ENCODE data around the gene ZNF425.
"Not testable (repeated sequence)": the region's sequence is repeated elsewhere in the genome, so short reads cannot be mapped to it uniquely, and the experiment has no call there.

Gene ZNF425

GRCh38 chr7:149072438-149072775 is 53.7 kb downstream of the ZNF425 start:
- no peak for DNase-seq

- DNase-seq: no peak
Measured at GRCh38 chr7:149071641-149072437, 54.3 kb downstream of the ZNF425 start.

DNA sequence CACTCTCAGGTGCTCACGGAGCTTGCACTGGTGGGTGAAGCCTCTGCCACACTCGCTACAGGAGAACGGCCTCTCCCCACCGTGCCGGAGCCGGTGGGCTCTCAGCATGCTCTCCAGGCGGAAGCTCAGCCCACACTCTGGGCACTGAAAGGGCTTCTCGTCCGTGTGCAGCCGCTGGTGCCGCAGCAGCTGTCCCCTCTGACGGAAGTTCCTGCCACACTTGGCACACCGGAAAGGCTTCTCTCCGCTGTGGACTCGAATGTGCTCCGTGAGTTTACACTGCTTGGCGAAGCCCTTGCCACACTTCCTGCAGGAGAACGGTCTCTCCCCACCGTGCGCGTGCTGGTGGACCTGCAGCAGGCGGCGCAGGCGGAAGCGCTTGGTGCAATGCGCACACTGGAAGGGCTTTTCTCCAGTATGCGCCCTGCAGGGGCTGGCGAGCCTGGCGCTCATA is 54.9 kb downstream of the ZNF425 start:
- no peak for DNase-seq

GRCh38 chr7:149070372-149071125 is 55.6 kb downstream of the ZNF425 start:
- no peak for DNase-seq

DNA sequence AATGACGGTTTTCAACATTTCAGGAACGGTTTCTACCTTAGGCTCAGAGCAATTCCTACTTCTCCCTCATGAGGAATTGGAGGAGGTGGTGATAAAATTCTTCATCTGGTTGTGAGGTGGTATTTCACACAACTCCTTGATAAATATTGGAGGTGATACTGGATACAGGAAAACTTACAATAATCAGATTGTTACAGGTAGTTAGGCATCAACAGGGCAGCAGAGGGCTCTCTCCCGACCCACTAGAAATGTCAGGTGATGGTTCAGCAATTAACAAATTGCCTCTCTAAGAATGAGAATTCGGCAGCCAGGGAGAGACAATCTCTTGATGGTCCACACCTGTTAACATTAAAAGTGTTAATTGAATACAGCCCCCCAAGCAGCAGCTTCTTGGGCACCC is 58.3 kb downstream of the ZNF425 start:
- no peak for DNase-seq

DNA sequence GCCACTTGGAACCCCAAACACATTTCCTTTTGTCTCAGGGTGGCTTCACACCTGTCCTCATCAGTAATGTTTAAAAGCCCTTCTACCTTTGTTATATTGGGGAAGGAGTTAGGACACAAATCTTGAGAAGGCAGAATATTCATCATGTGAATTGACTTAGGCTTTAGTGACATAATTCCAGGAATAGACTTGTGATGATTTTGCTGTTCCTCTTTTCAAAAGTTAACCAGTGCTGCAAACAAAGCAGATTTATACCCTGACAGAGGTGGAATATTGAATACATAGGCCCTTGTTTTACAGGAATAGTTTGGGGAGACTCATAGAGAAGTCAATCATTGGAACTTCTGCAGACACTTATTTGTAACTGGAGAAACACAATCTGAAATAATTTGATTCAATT is 62.6 kb downstream of the ZNF425 start:
- no peak for DNase-seq

DNA sequence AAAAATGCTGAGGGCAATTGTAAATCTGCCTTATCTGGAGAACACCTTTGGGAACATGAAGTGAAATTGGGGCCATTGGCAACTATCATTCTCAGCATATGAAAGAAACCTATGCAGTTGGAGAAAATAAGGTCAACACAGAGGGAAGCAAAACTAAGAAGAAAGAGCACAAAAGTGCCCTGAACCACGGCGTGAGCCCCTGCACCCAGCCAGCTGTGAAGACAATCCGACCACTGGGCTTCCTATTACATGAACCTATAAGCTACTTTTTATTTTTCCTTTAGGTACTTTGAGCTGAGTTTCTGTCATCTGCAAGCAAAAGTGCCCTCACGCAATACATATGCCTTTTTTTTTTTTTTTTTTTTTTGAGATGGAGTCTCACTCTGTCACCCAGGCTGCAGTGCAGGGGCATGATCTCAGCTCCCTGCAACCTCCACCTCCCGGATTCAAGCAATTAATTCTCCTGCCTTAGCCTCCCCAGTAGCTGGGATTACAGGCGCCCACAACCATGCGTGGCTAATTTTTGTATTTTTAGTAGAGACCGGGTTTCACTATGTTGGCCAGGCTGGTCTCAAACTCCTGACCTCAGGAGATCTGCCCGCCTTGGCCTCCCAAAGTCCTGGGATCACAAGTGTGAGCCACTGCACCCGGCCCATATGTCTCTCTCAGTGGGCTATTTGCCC is 63.8 kb downstream of the ZNF425 start:
- DNase-seq: not testable (repeated sequence)

GRCh38 chr7:149060156-149060555 is 66.0 kb downstream of the ZNF425 start:
- no peak for DNase-seq

GRCh38 chr7:149053885-149054284 is 72.2 kb downstream of the ZNF425 start:
- DNase-seq: no peak

DNA sequence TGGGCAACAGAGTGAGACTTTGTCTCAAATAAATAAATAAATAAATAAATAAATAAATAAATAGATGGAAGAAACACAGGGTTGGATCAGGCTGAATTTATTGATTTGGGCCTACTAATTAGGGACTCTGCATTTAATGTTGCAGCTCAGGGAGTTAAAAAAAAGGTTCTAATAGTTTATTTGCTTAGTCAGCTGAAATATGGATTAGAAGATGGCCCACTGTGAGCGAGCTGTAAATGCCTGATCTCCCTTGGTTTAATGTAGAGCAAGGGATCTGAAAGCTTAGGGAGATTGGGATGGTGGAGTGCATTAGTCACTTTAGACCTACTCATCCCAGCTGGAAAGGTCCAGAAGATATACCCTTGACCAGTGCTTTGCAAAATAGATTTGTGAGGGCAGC is 72.7 kb downstream of the ZNF425 start:
- DNase-seq: no peak

Data from cortex of kidney (tissue), 1 donor.